Endothelial cell of umbilical vein (primary cell): ENCODE measurements around the gene RFC2. TPM values are rescaled to one million over a fixed set of nuclear protein-coding genes. Genes with fewer than 3 reads are reported as not detected.
"Not testable (repeated sequence)": the region's sequence is repeated elsewhere in the genome, so short reads cannot be mapped to it uniquely, and the experiment has no call there.

ENCODE experiments used
- BruUV-seq: library from RNA; stranded (reverse); fragments of 400-500 nt; replicated peaks from 2 replicates; lab custom pipeline; 2021; lab: Mats Ljungman, UMichigan
- CTCF ChIA-PET: fragments of 300-600, 350-600 bp; sonication (Branson Sonifier 250); formaldehyde crosslinking; loops from one replicate; lab custom pipeline; 2021; ENCODE audit warnings: antibody characterized with exemption, inconsistent platforms; lab: Charles Lee
- POLR2A ChIA-PET: fragments of 300-600, 350-600 bp; sonication (Branson Sonifier 250); formaldehyde crosslinking; loops from one replicate; lab custom pipeline; 2021; ENCODE audit warnings: antibody characterized with exemption, inconsistent platforms; lab: Charles Lee
- DNase-seq: peaks from one replicate; pipeline ENCODE4 v3.0.0-alpha.2; 2011; ENCODE audit warnings: low read depth, low spot score
- FAIRE-seq: peaks from 2 replicates; lab custom pipeline; 2011; peaks lifted over from hg19 to GRCh38; lab: Jason Lieb, UNC
- H2AFZ ChIP-seq: 2 replicates; pipeline ENCODE4 v1.6.0; 2012; ENCODE audit warnings: low read depth, low read length, control low read depth, inconsistent platforms
- H3K27ac ChIP-seq: 2 replicates; pipeline ENCODE4 v1.5.1; 2011; ENCODE audit warnings: low read depth, mild to moderate bottlenecking, control low read depth, low read length, moderate library complexity; ENCODE audit not compliant: insufficient read depth
- H3K27me3 ChIP-seq, 2 experiments: 2 replicates each; pipeline versions ENCODE4 v1.6.0 to v1.6.1; 2011; ENCODE audit warnings: low read length in 2 of 2, mixed read lengths in 1 of 2; ENCODE audit not compliant: control insufficient read depth in 2 of 2, insufficient read depth in 2 of 2
- H3K36me3 ChIP-seq, 2 experiments: 2 replicates in 1 of 2; 3 replicates in 1 of 2; pipeline ENCODE4 v1.5.1; 2011; ENCODE audit warnings: low read length in 2 of 2, mild to moderate bottlenecking in 1 of 2, moderate library complexity in 1 of 2; ENCODE audit not compliant: control insufficient read depth in 2 of 2, insufficient read depth in 2 of 2; ENCODE audit errors: extremely low read depth in 1 of 2
- H3K4me1 ChIP-seq: 3 replicates; pipeline ENCODE4 v1.5.1; 2011; ENCODE audit warnings: mild to moderate bottlenecking, low read length; ENCODE audit not compliant: control insufficient read depth, insufficient read depth; ENCODE audit errors: extremely low read depth
- H3K4me2 ChIP-seq: 2 replicates; pipeline ENCODE4 v1.6.1; 2011; ENCODE audit warnings: low read length, control low read depth, mixed read lengths; ENCODE audit not compliant: insufficient read depth
- H3K4me3 ChIP-seq, 3 experiments: fragments of 200-600 bp in 1 of 3; sonication (generic), shearing (Covaris generic) in 1 of 3; replicated peaks in 1 of 3; 2 replicates each; pipeline ENCODE4 v1.5.1; 2011 to 2016; ENCODE audit warnings: control low read depth in 3 of 3, low read length in 3 of 3, mild to moderate bottlenecking in 2 of 3, inconsistent platforms in 1 of 3, low read depth in 1 of 3, moderate library complexity in 1 of 3; ENCODE audit not compliant: insufficient read depth in 1 of 3
- H3K79me2 ChIP-seq: 2 replicates; pipeline ENCODE4 v1.6.0; 2012; ENCODE audit warnings: low read length, inconsistent platforms; ENCODE audit not compliant: control insufficient read depth, insufficient read depth
- H3K9ac ChIP-seq: replicated peaks from 2 replicates; pipeline ENCODE3; 2011; ENCODE audit warnings: low read length, control low read depth; ENCODE audit not compliant: insufficient read depth; ENCODE audit errors: extremely low read depth
- H3K9me1 ChIP-seq: replicated peaks from 3 replicates; pipeline ENCODE4 v1.6.0; 2011; ENCODE audit warnings: mild to moderate bottlenecking, low read length; ENCODE audit not compliant: control insufficient read depth, insufficient read depth; ENCODE audit errors: extremely low read depth
- H3K9me3 ChIP-seq: replicated peaks from 2 replicates; pipeline ENCODE4 v1.5.1; 2012; ENCODE audit warnings: low read length, inconsistent platforms; ENCODE audit not compliant: control insufficient read depth, insufficient read depth
- H4K20me1 ChIP-seq: replicated peaks from 2 replicates; pipeline ENCODE3; 2011; ENCODE audit warnings: mild to moderate bottlenecking, low read length; ENCODE audit not compliant: control insufficient read depth, insufficient read depth; ENCODE audit errors: extremely low read depth
- EZH2 ChIP-seq: IDR thresholded peaks from 2 replicates; pipeline ENCODE4 v1.6.1; 2012; ENCODE audit warnings: borderline replicate concordance, low read depth, mild to moderate bottlenecking, moderate library complexity, low read length, inconsistent platforms; ENCODE audit not compliant: severe bottlenecking
- FOS ChIP-seq: IDR thresholded peaks from 2 replicates; pipeline ENCODE4 v1.6.1; 2011; ENCODE audit warnings: mild to moderate bottlenecking, low read length, moderate library complexity, borderline replicate concordance; ENCODE audit not compliant: insufficient read depth
- GATA2 ChIP-seq: IDR thresholded peaks from 2 replicates; pipeline ENCODE4 v1.7.0; 2011; ENCODE audit warnings: low read depth, mild to moderate bottlenecking, moderate library complexity, mixed read lengths, low read length; ENCODE audit not compliant: insufficient read length, insufficient read depth
- POLR2A ChIP-seq: IDR thresholded peaks from 2 replicates; pipeline ENCODE4 v1.6.1; 2012; ENCODE audit warnings: low read depth, mild to moderate bottlenecking, control low read depth, low read length
- POLR2AphosphoS5 ChIP-seq: IDR thresholded peaks from 2 replicates; pipeline ENCODE4 v1.6.1; 2012; ENCODE audit warnings: low read depth, mild to moderate bottlenecking, control low read depth, low read length, moderate library complexity; ENCODE audit not compliant: insufficient read depth
- dilution Hi-C: fragments of 300-500 bp; cut with MboI; formaldehyde crosslinking; loops from one replicate; pipeline ENCODE4 v1.15.0; 2019; ENCODE audit warnings: low sequenced_read_pairs; ENCODE audit not compliant: extremely low pct_ligation_motif_present
- intact Hi-C: fragments of 100-400 bp; cut with micrococcal nuclease; formaldehyde crosslinking; loops from one replicate; pipeline ENCODE4 v1.10.0; 2022
- polyA plus RNA-seq, 4 experiments: library from polyadenylated mRNA; depleted of rRNA in 3 of 4; stranded (reverse) in 3 of 4; unstranded in 1 of 4; fragments of >200 nt; gene quantifications; 2 replicates each; pipeline versions ENCODE4 v1.2.1 to v1.2.3, GENCODE V29; 2011 to 2012; ENCODE audit warnings: missing spikeins in 1 of 4
- total RNA-seq: library from RNA; stranded (reverse); gene quantifications from 2 replicates; pipeline ENCODE4 v1.2.3, GENCODE V29; 2021
- TF ChIP-seq, protein P1 (sequence below): IDR thresholded peaks from 2 replicates; pipeline ENCODE4 v1.6.1; 2011; ENCODE audit not compliant: insufficient read depth, insufficient read length

Gene RFC2
- total and polyA plus RNA-seq, 2 donors (not counting 3 experiments of a cell fraction or from before 2014, with no cell fraction given) = 24.4 to 44.3 TPM

DNA sequence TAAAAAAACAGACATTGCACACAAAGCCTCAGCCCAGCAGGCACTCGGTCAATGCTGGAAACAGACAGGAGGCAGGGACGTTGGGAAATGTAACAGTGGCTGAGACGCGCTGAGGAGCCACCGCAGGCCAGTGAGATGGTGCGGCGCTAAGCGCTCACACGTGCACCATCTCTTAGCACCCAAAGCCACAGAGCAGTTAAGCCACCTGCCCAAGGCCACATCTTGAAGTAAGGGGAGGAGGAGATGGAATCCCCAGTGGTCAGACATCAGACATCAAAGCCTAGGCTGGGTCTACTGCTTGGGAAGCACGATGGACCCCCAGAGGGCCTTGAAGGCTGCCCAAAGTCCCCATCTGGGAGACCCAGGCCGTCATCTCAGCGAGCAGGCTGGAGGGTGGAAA is 28.8 kb downstream of the RFC2 start:
- H3K27ac ChIP-seq = no peak overlapping the region
- no peak overlapping the region for H3K4me2 ChIP-seq
- H3K9ac ChIP-seq = no peak overlapping the region
- no peak overlapping the region for H2AFZ ChIP-seq
- no TSS peak for BruUV-seq
- intact Hi-C loops = no loop called here
- no peaks in the 10 kb centered on the region for H3K36me3 ChIP-seq
- no peaks in the 10 kb centered on the region for H3K9me3 ChIP-seq
- no peak overlapping the region for H3K4me3 ChIP-seq
- no peaks in the 10 kb centered on the region for H3K79me2 ChIP-seq
- TF ChIP-seq EZH2 = no peak
- TF ChIP-seq POLR2AphosphoS5 = no peak
- TF ChIP-seq POLR2A = no peak
- TF ChIP-seq, protein P1, sequence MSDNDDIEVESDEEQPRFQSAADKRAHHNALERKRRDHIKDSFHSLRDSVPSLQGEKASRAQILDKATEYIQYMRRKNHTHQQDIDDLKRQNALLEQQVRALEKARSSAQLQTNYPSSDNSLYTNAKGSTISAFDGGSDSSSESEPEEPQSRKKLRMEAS = no peak
- TF ChIP-seq GATA2 = no peak
- TF ChIP-seq FOS = no peak
- POLR2A ChIA-PET = no interaction called here
- H3K4me1 ChIP-seq = no peaks in the 10 kb centered on the region
- H3K9me1 ChIP-seq = no peaks in the 10 kb centered on the region
- dilution Hi-C loops = no loop called here
- H4K20me1 ChIP-seq = no peaks in the 10 kb centered on the region
- CTCF ChIA-PET = no interaction called here
- no peaks in the 10 kb centered on the region for H3K27me3 ChIP-seq
- DNase-seq (no peak), FAIRE-seq (no peak)

DNA sequence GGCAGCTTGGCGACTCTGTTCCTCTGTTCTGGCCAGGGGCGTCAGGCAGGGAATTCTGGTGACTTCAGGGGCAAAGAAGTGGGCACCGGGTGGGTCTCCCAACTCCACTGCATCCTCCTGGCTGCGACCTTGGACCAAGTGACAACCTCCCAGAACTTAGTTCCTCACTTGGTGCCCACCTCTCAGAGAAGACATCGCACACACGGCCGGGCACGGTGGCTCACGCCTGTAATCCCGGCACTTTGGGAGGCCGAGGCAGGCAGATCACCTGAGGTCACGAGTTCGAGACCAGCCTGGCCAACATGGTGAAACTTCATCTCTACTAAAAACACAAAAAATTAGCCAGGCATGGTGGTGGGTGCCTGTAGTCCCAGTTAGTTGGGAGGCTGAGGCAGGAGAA is 29.3 kb downstream of the RFC2 start:
- H3K9me1 ChIP-seq, CTCF ChIA-PET, H3K79me2 ChIP-seq, dilution Hi-C loops, POLR2A ChIA-PET, DNase-seq, FAIRE-seq, H3K36me3 ChIP-seq, H4K20me1 ChIP-seq, H3K4me1 ChIP-seq, BruUV-seq, H3K4me3 ChIP-seq, H3K27ac ChIP-seq, H2AFZ ChIP-seq, intact Hi-C loops, H3K9ac ChIP-seq, H3K9me3 ChIP-seq, H3K27me3 ChIP-seq, H3K4me2 ChIP-seq: not testable (repeated sequence)
